HG02840 (cell line): ENCODE measurements around the gene LMBRD2.
"Not testable (repeated sequence)": the region's sequence is repeated elsewhere in the genome, so short reads cannot be mapped to it uniquely, and the experiment has no call there.

ENCODE experiments used
- ATAC-seq: cut with Tn5 transposase; IDR thresholded peaks from one replicate; pipeline ENCODE4 v1.9.1; 2021; ENCODE audit warnings: mild to moderate bottlenecking, moderate library complexity, moderate number of reproducible peaks; ENCODE audit not compliant: unreplicated experiment, low FRiP score

Gene LMBRD2

GRCh38 chr5:36151434-36152323, at the start of gene LMBRD2, which contains the start of gene SKP2:
Gene LMBRD2, minus strand, starts transcription at chr5:36151887. Its CDS starts 8,538 bp downstream, at chr5:36143349.
Gene SKP2, plus strand, starts transcription at chr5:36152111. Its CDS starts 152 bp downstream, at chr5:36152263.
- ATAC-seq: peak; percentile 99

GRCh38 chr5:36200513-36200912, 48.8 kb upstream of the LMBRD2 start:
- ATAC-seq: no peak

GRCh38 chr5:36199620-36200019, 47.9 kb upstream of the LMBRD2 start:
- no peak for ATAC-seq

GRCh38 chr5:36198783-36199182, 47.1 kb upstream of the LMBRD2 start:
- not testable (repeated sequence) for ATAC-seq

GRCh38 chr5:36198281-36198680, 46.6 kb upstream of the LMBRD2 start:
- ATAC-seq: no peak

- ATAC-seq: no peak
Measured at GRCh38 chr5:36193746-36194145, 42.1 kb upstream of the LMBRD2 start.

GRCh38 chr5:36184408-36184807, 32.7 kb upstream of the LMBRD2 start:
- ATAC-seq: not testable (repeated sequence)

- no peak for ATAC-seq
Measured at GRCh38 chr5:36181774-36182173, 30.1 kb upstream of the LMBRD2 start.

- ATAC-seq: no peak
Measured at GRCh38 chr5:36180556-36181350, 29.1 kb upstream of the LMBRD2 start.

GRCh38 chr5:36179950-36180349, 28.3 kb upstream of the LMBRD2 start:
- ATAC-seq: no peak

- no peak for ATAC-seq
Measured at GRCh38 chr5:36178524-36178890, 26.8 kb upstream of the LMBRD2 start.

GRCh38 chr5:36177715-36178523, 26.2 kb upstream of the LMBRD2 start:
- ATAC-seq: no peak

- peak; percentile 91 for ATAC-seq
Measured at GRCh38 chr5:36177154-36177553, 25.5 kb upstream of the LMBRD2 start.

GRCh38 chr5:36175043-36175442, 23.4 kb upstream of the LMBRD2 start:
- ATAC-seq: no peak

GRCh38 chr5:36174119-36174518, 22.4 kb upstream of the LMBRD2 start:
- no peak for ATAC-seq

- ATAC-seq: no peak
Measured at GRCh38 chr5:36173426-36173825, 21.7 kb upstream of the LMBRD2 start.

- ATAC-seq: no peak
Measured at GRCh38 chr5:36172599-36172998, 20.9 kb upstream of the LMBRD2 start.

- no peak for ATAC-seq
Measured at GRCh38 chr5:36170832-36171424, 19.2 kb upstream of the LMBRD2 start.

GRCh38 chr5:36168737-36169136, 17.1 kb upstream of the LMBRD2 start:
- ATAC-seq: no peak

GRCh38 chr5:36164461-36164860, 12.8 kb upstream of the LMBRD2 start:
- ATAC-seq: no peak
